ENCODE measurements around the gene SCGB3A1. TPM values are rescaled to one million over a fixed set of nuclear protein-coding genes. Genes with fewer than 3 reads are reported as not detected.

Gene SCGB3A1
- total and polyA plus RNA-seq, 9 of the 15 experiments (the other 6 are each of a cell fraction or from before 2014, with no cell fraction given): 0.33 TPM; not detected in 8

DNA sequence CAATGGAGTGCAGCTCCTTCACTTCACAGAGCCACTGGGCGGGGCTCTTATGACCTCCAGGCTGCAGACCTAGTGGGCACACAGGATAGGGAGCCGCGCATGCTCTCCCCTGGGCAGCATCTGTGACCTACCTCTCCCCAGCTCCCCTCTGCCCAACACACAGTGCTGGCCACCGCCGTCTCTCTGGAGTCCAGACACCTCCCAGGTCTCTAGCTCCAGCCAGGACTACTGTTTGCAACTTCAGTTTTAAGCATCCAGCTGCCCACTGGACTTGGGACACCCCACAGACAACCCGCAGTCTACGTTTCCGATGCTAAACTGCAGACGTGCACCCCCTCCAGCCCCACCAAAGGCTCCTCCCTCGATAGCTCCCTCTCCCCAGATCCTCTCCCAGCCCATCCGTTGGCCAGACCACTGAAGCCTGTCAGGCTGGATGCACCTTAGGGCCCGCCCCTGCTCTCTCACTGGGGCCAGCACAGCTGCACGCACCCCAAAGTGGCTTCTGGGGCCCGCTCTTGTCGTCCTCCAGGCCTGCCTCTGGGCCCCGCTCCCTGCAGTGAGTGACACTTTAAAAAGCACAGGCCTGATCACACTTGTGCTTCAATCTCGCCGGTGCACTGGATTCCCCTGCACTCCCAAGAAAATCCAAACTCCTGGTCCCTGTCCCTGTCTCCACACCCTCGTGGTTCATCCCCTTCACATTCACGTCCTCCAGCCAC is 46.8 kb upstream of the SCGB3A1 start:
- H3K4me1 ChIP-seq (replicated peaks in 1 of 2; ENCODE audit: control insufficient read depth in 2 of 2, insufficient read depth in 2 of 2, low read length in 2 of 2): peaks cover 0 to 23% of the 10 kb centered on the region in 2 experiments; a peak in 2 of 5 replicates
- no peaks in the 10 kb centered on the region for H3K36me3 ChIP-seq (ENCODE audit: control insufficient read depth, insufficient read depth, low read length)
- intact Hi-C loops (cut with micrococcal nuclease) (no loop called here), in situ Hi-C loops (cut with MboI) (no loop called here)
- no peaks in the 10 kb centered on the region for H3K9me3 ChIP-seq (replicated peaks; ENCODE audit: control insufficient read depth, insufficient read depth, low read depth, low read length)
- POLR2A ChIA-PET: interaction anchor here (0.6 to 1.2 kb wide), 2 partner anchors 12 to 462 kb away, joined by 3 read pairs; no protein-coding TSS in a partner anchor
- TF ChIP-seq, protein P1, sequence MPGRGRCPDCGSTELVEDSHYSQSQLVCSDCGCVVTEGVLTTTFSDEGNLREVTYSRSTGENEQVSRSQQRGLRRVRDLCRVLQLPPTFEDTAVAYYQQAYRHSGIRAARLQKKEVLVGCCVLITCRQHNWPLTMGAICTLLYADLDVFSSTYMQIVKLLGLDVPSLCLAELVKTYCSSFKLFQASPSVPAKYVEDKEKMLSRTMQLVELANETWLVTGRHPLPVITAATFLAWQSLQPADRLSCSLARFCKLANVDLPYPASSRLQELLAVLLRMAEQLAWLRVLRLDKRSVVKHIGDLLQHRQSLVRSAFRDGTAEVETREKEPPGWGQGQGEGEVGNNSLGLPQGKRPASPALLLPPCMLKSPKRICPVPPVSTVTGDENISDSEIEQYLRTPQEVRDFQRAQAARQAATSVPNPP (IDR thresholded peaks at IDR 0.05; ENCODE audit: borderline replicate concordance, insufficient read depth, insufficient read length): no peak
- TF ChIP-seq NRF1 (conservative IDR thresholded peaks at IDR 0.05 in 1 of 2, IDR thresholded peaks at IDR 0.05 in 1 of 2): peak; percentile 30 to 53; a peak in 3 of 4 replicates
- WGBS (ENCODE audit: insufficient coverage, low coverage, missing lambda C conversion rate): 2% methylated on average over 19 of the region's 20 CpGs
- no peak overlapping the region for H3K4me2 ChIP-seq (ENCODE audit: insufficient read depth, low read length)
- no peak; the same call in 2 of the 3 replicates for ATAC-seq
- peaks cover 28 to 59% of the 10 kb centered on the region in 2 experiments; a peak in 4 of 5 replicates for H3K27me3 ChIP-seq (ENCODE audit: control insufficient read depth in 2 of 2, insufficient read depth in 2 of 2, low read length in 2 of 2)
- H3K9me1 ChIP-seq (ENCODE audit: control insufficient read depth, insufficient read depth, low read length): no peaks in the 10 kb centered on the region
- no peak for DNase-seq (ENCODE audit: extremely low read depth in 1 of 4, low spot score in 3 of 4)
- CTCF ChIA-PET (ENCODE audit: low intra/inter-chr PET ratio): no interaction called here
- no peaks in the 10 kb centered on the region for H3K79me2 ChIP-seq (ENCODE audit: control insufficient read depth, insufficient read depth, low read length)
- FAIRE-seq: no peak
- peak overlapping the region in 1 of 2 experiments; percentile 17; a peak in 1 of 4 replicates for H3K9ac ChIP-seq (ENCODE audit: insufficient read depth in 1 of 2, low read depth in 2 of 2, low read length in 2 of 2)
- H4K20me1 ChIP-seq (replicated peaks; ENCODE audit: control insufficient read depth, insufficient read depth, low read length): peaks cover 5% of the 10 kb centered on the region; the same call in 1 of the 2 replicates
- H3K4me3 ChIP-seq: no peak overlapping the region
- H2AFZ ChIP-seq (ENCODE audit: low read depth, low read length): no peak overlapping the region
- no TSS peak for BruUV-seq (replicated peaks)
- no peak overlapping the region for H3K27ac ChIP-seq (ENCODE audit: extremely low read depth, low read depth, low read length)
